ENCODE data around the gene TRIM25. TPM values are rescaled to one million over a fixed set of nuclear protein-coding genes. Genes with fewer than 3 reads are reported as not detected.

The TRIM25 gene
- total RNA-seq, 1 experiment from 2014 or later = 32.5 TPM

DNA sequence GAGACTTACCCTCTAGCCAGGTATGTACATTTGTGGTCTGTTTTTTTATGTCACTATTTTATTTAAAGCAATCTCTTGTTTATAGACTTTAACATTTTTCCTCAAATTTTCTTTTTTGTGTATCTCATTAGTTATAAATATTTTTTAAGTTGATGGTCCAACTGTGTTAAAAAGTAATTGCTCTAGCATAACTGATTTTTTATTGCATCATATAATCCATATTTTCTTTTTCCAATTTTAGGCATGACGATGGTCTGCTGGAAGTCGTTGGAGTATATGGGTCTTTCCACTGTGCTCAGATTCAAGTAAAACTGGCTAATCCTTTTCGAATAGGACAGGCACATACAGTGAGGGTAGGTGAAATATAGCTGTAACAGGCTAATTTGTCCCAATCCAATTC lies 52.0 kb downstream of the TRIM25 start:
- peaks cover 5 to 7% (median 7%) of the 10 kb centered on the region in 3 experiments; a peak in 5 of 7 replicates for H3K36me3 Mint-ChIP-seq (ENCODE audit: insufficient read depth in 1 of 3, low read depth in 3 of 3)

More for the DNA sequence above, 52.0 kb downstream of the TRIM25 start:
- H4K5ac ChIP-seq (ENCODE audit: insufficient read length, low read depth, low read length) = no peak overlapping the region
- Mint-ChIP-seq H3K27ac (no peak overlapping the region), H3K4me1 (peaks cover 6 to 9% of the 10 kb centered on the region in 2 experiments), H3K27me3 (ENCODE audit: low read depth) (no peaks in the 10 kb centered on the region), H3K9me3 (no peaks in the 10 kb centered on the region), H3K4me3 (no peak overlapping the region)
- H3K4me2 ChIP-seq (ENCODE audit: insufficient read depth, insufficient read length, low read length) = no peak overlapping the region
- no peaks in the 10 kb centered on the region for H3K23me2 ChIP-seq (ENCODE audit: insufficient read length, low read depth, low read length, poor library complexity, severe bottlenecking)
- no peak overlapping the region for H2BK120ac ChIP-seq (ENCODE audit: low read depth, low read length, poor library complexity, severe bottlenecking)
- no peak overlapping the region for H3K23ac ChIP-seq (ENCODE audit: insufficient read length, low read depth, low read length)
- H2AK5ac ChIP-seq (ENCODE audit: insufficient read length, low read length) = no peak overlapping the region
- H3K4me1 ChIP-seq (ENCODE audit: insufficient read depth, low read length) = no peaks in the 10 kb centered on the region; the same call in 1 of the 2 replicates
- no peaks in the 10 kb centered on the region for H3K79me2 ChIP-seq (ENCODE audit: insufficient read depth, low read length)
- H3K79me1 ChIP-seq (ENCODE audit: insufficient read depth, low read depth, low read length, poor library complexity, severe bottlenecking) = no peaks in the 10 kb centered on the region
- no peak overlapping the region for H3K14ac ChIP-seq (ENCODE audit: insufficient read depth, low read length)
- DNase-seq = no peak
- H3K9ac ChIP-seq (ENCODE audit: extremely low read depth, insufficient read length, low read length) = no peak overlapping the region
- no peak overlapping the region for H2BK15ac ChIP-seq (ENCODE audit: low read depth, low read length)
- H4K20me1 ChIP-seq (ENCODE audit: control insufficient read depth, insufficient read depth, insufficient read length) = no peaks in the 10 kb centered on the region
- H2BK12ac ChIP-seq (ENCODE audit: insufficient read length, low read depth, low read length) = no peak overlapping the region
- H3T11ph ChIP-seq (ENCODE audit: low read length) = no peak overlapping the region
- no peak overlapping the region for H3K56ac ChIP-seq (ENCODE audit: insufficient read length, low read depth, low read length)
- H2AFZ ChIP-seq (ENCODE audit: low read length) = no peak overlapping the region
- no CpG with 5 or more reads among the region's 3 CpGs for WGBS (ENCODE audit: extremely low coverage, insufficient read length, low lambda C conversion rate)
- no peak overlapping the region for H4K8ac ChIP-seq (replicated peaks; ENCODE audit: insufficient read length, low read depth, low read length)
- H4K91ac ChIP-seq (ENCODE audit: insufficient read length, low read depth, low read length) = no peak overlapping the region
- H2BK20ac ChIP-seq (ENCODE audit: low read depth, low read length, poor library complexity, severe bottlenecking) = no peak overlapping the region
- H3K27ac ChIP-seq (ENCODE audit: insufficient read length, low read depth, low read length) = no peak overlapping the region
- H3K18ac ChIP-seq (ENCODE audit: insufficient read length, low read depth, low read length) = no peak overlapping the region
- no peak overlapping the region for H3K4ac ChIP-seq (ENCODE audit: low read depth, low read length)
- H3K27me3 ChIP-seq (ENCODE audit: insufficient read depth, low read length) = no peaks in the 10 kb centered on the region
- TF ChIP-seq, protein P1, sequence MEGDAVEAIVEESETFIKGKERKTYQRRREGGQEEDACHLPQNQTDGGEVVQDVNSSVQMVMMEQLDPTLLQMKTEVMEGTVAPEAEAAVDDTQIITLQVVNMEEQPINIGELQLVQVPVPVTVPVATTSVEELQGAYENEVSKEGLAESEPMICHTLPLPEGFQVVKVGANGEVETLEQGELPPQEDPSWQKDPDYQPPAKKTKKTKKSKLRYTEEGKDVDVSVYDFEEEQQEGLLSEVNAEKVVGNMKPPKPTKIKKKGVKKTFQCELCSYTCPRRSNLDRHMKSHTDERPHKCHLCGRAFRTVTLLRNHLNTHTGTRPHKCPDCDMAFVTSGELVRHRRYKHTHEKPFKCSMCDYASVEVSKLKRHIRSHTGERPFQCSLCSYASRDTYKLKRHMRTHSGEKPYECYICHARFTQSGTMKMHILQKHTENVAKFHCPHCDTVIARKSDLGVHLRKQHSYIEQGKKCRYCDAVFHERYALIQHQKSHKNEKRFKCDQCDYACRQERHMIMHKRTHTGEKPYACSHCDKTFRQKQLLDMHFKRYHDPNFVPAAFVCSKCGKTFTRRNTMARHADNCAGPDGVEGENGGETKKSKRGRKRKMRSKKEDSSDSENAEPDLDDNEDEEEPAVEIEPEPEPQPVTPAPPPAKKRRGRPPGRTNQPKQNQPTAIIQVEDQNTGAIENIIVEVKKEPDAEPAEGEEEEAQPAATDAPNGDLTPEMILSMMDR (conservative IDR thresholded peaks at IDR 0.05) = no peak
- H2BK5ac ChIP-seq (ENCODE audit: insufficient read length, low read length) = no peak overlapping the region
- H3K9me3 ChIP-seq (ENCODE audit: control insufficient read depth, low read depth, low read length) = no peaks in the 10 kb centered on the region

All from H9 (cell line).